ENCODE data around the gene SSR1. TPM values are rescaled to one million over a fixed set of nuclear protein-coding genes. Genes with fewer than 3 reads are reported as not detected.

SSR1 gene
- total RNA-seq, 1 experiment from 2014 or later: 102 TPM

DNA sequence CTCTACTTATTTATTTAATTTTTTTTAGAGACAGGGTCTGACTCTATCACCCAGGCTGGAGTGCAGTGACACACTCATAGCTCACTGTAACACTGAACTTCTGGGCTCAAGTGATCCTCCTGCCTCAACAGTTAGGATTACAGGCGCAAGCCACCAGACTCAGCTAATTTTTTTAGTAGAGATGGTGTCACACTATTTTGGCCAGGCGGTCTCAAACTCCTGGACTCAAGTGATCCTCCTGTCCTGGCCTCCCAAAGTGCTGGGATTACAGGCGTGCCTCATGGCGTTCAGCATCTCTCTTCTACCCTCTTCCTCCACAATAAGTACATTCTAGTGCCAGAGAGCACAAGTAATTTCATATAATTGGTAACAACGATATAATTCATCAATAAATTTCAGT, 5.5 kb downstream of the SSR1 start:
- no peak overlapping the region for H4K8ac ChIP-seq (replicated peaks; ENCODE audit: insufficient read length, low read depth, low read length)
- peak overlapping the region in 1 of 3 experiments; percentile 15; a peak in 1 of 7 replicates for H3K27ac Mint-ChIP-seq

More for the DNA sequence above, 5.5 kb downstream of the SSR1 start:
- Histone ChIP-seq H2AK5ac (ENCODE audit: insufficient read length, low read length) (no peak overlapping the region), H3K79me2 (ENCODE audit: insufficient read depth, low read length) (peaks cover 8% of the 10 kb centered on the region; the same call in 1 of the 2 replicates), H3K9me3 (ENCODE audit: control insufficient read depth, low read depth, low read length) (no peaks in the 10 kb centered on the region), H2BK5ac (ENCODE audit: insufficient read length, low read length) (no peak overlapping the region), H2BK12ac (ENCODE audit: insufficient read length, low read depth, low read length) (no peak overlapping the region), H3K27me3 (ENCODE audit: insufficient read depth, low read length) (no peaks in the 10 kb centered on the region), H3K4me1 (ENCODE audit: insufficient read depth, low read length) (no peaks in the 10 kb centered on the region; the same call in 1 of the 2 replicates), H3K4ac (ENCODE audit: low read depth, low read length) (no peak overlapping the region), H3K23me2 (ENCODE audit: insufficient read length, low read depth, low read length, poor library complexity, severe bottlenecking) (no peaks in the 10 kb centered on the region), H2BK120ac (ENCODE audit: low read depth, low read length, poor library complexity, severe bottlenecking) (no peak overlapping the region), H2BK20ac (ENCODE audit: low read depth, low read length, poor library complexity, severe bottlenecking) (no peak overlapping the region), H3K4me2 (ENCODE audit: insufficient read depth, insufficient read length, low read length) (no peak overlapping the region), H2AFZ (ENCODE audit: low read length) (no peak overlapping the region), H4K20me1 (ENCODE audit: control insufficient read depth, insufficient read depth, insufficient read length) (peaks cover 4% of the 10 kb centered on the region), H3K56ac (ENCODE audit: insufficient read length, low read depth, low read length) (no peak overlapping the region), H4K5ac (ENCODE audit: insufficient read length, low read depth, low read length) (no peak overlapping the region), H2BK15ac (ENCODE audit: low read depth, low read length) (no peak overlapping the region), H3K14ac (ENCODE audit: insufficient read depth, low read length) (no peak overlapping the region), H3K9ac (ENCODE audit: extremely low read depth, insufficient read length, low read length) (no peak overlapping the region), H3K79me1 (ENCODE audit: insufficient read depth, low read depth, low read length, poor library complexity, severe bottlenecking) (peaks cover 3% of the 10 kb centered on the region), H3K27ac (ENCODE audit: insufficient read length, low read depth, low read length) (no peak overlapping the region), H3K23ac (ENCODE audit: insufficient read length, low read depth, low read length) (no peak overlapping the region), H3K18ac (ENCODE audit: insufficient read length, low read depth, low read length) (no peak overlapping the region), H4K91ac (ENCODE audit: insufficient read length, low read depth, low read length) (no peak overlapping the region), H3T11ph (ENCODE audit: low read length) (no peak overlapping the region)
- Mint-ChIP-seq H3K4me3 (no peak overlapping the region), H3K4me1 (peaks cover 11 to 12% of the 10 kb centered on the region in 2 experiments), H3K36me3 (ENCODE audit: insufficient read depth in 1 of 3, low read depth in 3 of 3) (peaks cover 33 to 67% (median 53%) of the 10 kb centered on the region in 3 experiments), H3K9me3 (peaks cover 0 to 3% of the 10 kb centered on the region in 2 experiments; a peak in 2 of 5 replicates), H3K27me3 (ENCODE audit: low read depth) (no peaks in the 10 kb centered on the region)
- DNase-seq: no peak
- WGBS (ENCODE audit: extremely low coverage, insufficient read length, low lambda C conversion rate): no CpG with 5 or more reads among the region's 5 CpGs
- TF ChIP-seq, protein P1, sequence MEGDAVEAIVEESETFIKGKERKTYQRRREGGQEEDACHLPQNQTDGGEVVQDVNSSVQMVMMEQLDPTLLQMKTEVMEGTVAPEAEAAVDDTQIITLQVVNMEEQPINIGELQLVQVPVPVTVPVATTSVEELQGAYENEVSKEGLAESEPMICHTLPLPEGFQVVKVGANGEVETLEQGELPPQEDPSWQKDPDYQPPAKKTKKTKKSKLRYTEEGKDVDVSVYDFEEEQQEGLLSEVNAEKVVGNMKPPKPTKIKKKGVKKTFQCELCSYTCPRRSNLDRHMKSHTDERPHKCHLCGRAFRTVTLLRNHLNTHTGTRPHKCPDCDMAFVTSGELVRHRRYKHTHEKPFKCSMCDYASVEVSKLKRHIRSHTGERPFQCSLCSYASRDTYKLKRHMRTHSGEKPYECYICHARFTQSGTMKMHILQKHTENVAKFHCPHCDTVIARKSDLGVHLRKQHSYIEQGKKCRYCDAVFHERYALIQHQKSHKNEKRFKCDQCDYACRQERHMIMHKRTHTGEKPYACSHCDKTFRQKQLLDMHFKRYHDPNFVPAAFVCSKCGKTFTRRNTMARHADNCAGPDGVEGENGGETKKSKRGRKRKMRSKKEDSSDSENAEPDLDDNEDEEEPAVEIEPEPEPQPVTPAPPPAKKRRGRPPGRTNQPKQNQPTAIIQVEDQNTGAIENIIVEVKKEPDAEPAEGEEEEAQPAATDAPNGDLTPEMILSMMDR (conservative IDR thresholded peaks at IDR 0.05): no peak

Data from H9 (cell line).